ENCODE results near the gene EDAR. TPM values are rescaled to one million over a fixed set of nuclear protein-coding genes. Genes with fewer than 3 reads are reported as not detected.
A peak's percentile ranks its signal among the peaks of the same experiment; 100 is the strongest.

The EDAR gene
- total RNA-seq, 1 donor from 2014 or later, result not detected

DNA sequence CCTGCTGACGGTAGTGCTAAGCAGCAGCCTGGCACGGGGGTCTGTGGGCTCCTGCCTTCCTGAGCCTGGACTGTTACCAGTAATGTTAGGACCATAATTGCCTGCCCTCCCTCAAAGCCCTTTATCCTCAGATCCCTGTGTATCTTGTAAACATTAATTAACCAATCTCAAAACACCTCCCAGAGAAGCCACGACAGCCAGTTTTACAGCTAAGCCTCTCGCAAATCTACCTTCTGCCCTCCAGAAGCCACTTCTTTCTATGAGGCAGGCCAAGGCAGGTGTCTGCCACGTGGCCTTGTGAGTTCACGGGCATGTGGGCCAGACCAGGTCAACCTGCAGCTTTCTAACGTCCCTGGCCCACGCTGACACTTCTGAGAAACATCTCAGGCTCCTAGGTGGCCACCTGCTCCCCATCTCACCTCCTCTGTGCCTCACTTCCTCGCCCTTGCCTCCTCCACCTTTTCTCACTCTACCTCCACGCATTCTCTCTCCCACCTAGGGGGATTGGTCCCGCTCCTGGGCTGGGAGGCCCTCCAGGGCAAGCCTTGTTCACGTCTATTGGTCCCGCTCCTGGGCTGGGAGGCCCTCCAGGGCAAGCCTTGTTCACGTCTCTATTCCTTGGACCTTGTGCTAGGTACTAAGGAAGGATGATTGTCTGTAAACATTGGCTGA lies 64.3 kb downstream of the EDAR start:
- DNase-seq (ENCODE audit: low read depth in 2 of 2), result no peak

DNA sequence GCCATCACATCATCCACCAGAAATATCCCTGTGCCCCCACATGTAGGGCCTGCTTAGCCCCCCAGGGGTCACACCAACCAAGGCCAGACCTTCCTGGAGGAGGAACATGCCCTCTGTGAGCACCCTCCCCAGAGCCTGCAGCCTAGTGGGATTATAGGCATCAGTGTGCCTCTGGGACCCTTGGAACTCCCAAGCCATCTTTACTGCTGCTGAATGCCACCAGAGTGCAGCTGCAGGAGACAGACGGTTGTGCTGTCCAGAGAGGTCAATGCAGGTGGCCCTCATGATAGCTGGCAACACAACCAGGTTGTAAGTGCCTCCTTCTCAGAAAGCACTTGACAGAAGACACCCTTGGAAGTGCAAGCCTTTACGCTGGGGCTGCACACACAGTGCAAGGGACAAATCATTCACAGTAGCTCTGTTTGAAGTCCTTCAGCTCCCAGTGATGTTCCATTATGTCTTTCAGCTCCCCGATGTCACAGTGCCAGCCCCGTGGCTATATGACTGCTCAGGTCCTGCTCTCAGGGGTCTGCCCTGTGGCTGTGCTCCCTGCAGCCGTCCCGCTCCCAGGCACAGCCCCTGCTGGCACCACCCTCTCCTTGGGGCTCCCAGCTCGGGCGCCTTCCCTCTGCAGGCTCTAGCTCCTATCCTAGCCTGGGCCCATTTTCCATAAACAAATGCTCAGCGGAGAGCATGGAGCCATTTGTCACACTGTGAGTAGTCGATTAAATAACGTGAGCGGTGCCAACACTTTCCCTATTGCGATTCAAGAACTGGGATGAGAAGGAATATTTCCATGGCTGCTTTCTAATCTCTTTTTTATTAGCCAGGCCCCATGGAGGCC lies 65.1 kb downstream of the EDAR start:
- DNase-seq (ENCODE audit: low read depth in 2 of 2), result no peak

DNA sequence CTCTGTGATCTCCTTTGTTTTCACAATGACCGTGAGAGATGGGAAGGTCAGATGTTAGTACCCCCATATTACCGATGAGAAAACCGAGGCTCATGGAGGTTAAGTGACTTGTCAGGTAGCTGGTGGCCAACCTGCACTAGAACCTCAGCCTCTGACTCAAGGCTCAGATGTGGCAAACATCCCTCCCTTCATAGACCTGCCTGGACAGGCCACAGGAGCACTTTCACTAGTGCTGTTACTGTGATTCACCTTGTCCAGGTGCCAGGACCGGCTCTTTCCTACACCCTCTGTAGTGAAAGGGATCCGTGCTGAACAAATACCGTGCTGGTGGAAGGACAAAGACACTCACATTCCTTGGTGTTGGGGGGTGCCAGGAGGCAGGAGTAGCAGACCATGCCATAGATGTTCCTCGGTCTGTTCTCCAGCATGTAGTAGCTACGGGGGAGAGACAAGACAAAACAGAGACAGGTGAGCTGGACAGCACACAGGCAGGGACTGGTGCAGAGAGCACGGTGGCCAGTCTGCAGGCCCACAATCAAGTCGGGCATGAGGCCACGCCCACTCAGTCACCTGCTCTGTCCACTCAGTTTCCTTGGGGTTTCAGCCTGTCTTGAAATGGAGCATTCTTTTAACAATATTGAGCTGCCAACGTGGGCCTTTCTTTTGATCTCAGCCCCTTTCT lies 65.9 kb downstream of the EDAR start:
- DNase-seq (ENCODE audit: low read depth in 2 of 2), result no peak

DNA sequence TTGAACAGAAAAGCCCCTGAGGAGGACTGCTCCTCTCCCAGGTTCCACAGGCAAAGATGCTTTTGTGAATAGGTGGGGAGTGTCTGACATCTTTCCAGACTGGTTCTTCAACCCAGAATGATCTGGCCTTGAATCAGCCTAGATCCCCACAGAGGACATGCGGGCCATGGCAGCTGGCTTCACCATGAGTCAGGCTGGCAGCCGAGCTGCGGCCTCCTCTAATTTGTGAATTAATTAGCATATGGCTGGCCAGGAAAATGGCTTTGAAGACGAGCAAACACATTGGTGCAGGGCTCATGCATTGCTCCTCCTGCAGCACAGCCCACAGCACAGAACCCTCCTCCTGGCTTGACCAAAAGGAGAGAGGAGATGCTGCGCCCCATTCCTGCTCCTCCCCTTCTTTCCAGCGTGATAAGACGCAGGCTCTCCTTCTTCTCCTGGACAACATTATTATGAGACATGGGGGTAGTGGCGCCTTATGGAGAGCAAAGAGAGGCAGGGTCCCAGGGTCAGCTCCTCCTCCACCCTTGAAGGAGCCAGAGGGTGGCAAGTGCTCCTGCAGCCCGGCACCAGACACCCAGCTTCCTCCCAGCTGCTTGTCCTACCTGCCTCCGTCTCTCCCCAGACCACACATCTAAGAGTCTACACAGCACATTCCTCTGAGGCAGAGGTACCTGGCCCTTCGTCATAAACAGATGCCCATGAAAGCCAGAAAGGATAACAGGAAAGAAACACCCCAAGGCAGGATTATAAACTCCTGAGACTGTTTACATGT lies 66.7 kb downstream of the EDAR start:
- no peak for DNase-seq (ENCODE audit: low read depth in 2 of 2)

DNA sequence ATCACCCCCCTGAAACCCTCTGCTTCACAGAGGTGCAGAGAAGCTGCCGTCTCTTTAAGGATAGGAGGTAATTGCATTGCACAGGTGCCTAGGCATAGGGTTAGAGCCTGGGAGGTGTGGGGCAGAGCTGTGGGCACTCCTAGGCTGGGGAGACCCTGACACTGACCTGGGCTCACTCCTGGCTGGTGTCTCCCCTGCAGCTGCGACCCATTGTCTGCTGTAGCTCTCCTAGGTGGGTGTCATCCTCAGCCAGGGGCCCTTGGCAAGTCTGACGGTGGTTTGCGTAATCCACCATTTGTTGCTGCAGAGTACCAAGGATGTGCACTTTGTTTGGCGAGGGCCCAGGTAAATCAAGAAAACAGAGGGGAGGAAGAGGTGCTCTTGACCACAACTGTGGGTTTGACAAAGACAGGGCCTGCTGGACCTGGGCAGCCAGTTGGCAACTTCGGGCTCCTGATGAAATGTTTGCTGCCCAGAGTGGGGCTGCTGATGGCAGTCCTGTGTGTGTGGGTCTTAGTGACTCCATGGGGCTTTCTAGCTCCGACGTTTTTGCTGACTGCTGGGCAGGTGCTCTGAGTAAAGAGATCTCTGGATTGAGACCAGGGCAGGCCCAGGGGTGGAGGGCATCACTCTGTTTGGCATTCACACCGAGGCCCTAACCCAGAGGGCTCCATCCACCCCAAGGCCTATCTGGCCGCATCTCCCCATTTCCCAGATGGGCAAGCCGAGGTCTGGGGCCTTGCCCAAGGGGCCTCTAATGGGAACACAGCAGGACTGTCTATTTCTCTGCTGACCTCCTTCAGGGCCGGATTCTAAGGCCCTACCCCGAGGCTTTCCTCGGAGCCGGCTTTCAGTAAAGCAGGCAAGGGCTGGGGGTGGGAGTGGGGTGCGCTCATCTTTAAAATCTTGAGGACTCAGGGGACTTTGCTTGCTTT lies 67.7 kb downstream of the EDAR start:
- no peak for DNase-seq (ENCODE audit: low read depth in 2 of 2)

DNA sequence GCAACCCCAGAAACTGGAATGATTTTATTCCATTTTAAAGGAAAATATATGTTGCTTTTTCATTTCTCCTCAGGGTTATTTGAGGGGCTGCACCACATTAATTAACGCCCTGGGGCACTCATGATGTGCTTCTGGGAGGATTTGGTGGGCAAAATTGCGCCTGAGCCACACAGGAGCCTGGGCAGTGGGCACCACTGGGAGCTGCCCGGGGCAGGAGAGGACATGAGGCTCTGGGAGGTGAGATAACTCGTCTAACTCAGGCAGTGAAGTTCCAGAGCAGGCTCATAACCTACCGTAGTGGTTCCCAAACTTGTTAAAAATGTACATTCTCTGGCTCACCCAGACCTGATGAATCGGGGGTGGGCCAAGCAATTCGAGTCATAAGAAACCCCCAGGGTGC lies 68.3 kb downstream of the EDAR start:
- no peak for DNase-seq (ENCODE audit: low read depth in 2 of 2)

DNA sequence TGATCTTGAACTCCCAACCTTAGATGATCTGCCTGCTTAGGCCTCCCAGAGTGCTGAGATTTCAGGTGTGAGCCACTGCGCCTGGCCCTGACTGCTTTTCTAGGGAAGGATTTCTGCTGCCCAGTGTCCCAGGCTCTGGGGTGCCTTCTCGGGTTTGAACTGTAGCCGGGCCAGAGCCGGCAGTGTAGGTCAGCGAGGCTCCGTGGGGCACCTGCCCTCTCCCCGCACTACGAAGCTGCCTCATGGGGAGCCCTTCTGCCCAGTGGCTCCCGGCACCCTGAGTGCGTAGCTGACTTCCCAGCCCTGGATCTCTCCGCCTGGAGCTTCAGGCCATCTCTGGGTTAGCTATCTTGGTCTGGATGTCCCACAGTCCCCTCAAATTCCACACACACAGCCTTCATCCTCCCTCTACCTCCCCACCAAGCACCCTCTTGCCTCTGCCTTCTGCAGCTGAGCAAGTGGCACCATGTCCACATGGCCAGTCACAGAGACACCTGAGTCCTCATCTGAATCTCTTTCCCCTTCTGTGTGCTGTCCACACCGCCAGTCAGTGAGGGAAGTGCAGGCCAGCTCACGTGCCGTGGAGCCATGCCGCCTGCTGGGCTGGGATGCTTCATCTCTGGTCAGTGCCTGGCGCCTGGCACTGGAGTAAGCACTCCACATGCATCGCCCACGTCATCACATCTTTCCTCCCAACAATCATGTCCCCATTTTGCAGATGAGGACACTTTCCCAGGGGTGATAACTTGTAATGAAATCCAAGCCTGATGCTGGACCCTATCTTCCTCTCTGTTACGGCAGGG lies 69.2 kb downstream of the EDAR start:
- no peak for DNase-seq (ENCODE audit: low read depth in 2 of 2)

DNA sequence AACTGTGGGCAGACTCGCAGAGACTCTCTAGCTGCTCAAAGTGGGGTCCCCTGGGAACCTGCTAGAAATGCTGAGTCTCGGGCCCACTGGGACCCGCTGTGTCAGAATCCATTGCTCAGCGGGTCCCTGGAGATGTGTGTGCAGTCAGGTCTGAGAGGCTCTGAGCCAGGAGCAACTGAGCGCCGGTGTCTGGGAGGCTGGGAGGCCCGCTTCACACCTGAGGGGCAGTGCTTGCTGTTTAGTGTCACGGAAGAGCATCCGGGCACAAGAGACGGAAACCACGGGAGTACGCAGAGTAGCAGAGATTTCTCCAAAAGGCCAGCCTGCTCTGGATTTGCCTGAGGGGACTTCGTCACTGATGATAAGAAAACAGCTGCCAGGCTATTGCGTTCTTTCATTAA lies 70.1 kb downstream of the EDAR start:
- DNase-seq (ENCODE audit: low read depth in 2 of 2), result no peak

DNA sequence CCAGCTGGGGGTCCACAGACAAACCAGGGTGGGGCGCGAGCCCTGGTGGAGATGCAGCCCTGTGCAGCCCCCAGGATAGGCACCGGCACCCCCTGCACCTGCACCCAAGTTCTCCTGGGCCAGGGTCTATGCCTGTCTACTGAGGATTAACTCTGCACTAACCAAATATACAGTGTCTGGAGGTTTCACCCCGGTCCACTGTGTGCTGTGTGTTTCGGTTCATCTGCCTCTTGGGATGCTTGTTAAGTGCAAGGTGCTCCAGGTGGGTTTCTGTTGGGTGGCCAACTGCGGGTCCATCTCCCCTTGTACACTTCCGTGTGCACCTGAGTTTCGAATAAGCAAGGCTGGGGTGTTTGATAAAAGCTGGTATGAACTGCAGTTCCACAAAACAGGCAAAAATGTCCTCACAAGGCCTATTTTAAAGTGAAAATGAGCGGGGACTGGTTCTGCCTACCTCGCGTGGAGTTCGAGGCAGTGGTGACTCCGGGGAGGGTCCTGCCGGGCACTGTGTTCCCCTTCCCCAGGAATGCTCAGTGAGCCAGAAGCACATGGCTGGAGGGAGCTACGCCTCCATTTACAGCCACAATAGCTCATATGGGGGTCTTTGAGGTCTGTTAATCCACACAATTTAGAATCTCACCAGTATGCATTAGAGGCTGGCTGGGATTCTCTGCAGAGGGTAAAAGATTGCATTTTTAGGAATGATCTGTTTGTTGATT lies 70.7 kb downstream of the EDAR start:
- no peak for DNase-seq (ENCODE audit: low read depth in 2 of 2)

DNA sequence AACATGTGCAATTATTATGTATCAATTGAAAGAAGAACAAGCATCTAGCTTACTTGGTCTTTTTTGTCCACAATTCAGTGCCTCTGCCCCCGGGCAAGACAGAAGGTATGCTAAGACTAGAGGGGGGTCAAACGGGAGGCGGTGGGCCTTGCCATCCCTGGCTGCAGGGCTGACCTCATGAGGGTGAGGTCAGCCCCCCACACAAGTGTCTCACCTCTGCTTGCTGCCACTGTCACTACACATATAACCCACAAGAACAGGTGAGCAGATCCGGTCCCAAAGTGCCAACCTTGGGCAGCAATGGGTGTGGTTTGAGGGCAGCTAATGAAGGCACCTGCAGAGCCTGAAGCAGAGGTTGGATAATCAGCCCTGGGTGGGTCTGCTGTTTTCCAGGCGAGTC lies 71.5 kb downstream of the EDAR start:
- no peak for DNase-seq (ENCODE audit: low read depth in 2 of 2)

DNA sequence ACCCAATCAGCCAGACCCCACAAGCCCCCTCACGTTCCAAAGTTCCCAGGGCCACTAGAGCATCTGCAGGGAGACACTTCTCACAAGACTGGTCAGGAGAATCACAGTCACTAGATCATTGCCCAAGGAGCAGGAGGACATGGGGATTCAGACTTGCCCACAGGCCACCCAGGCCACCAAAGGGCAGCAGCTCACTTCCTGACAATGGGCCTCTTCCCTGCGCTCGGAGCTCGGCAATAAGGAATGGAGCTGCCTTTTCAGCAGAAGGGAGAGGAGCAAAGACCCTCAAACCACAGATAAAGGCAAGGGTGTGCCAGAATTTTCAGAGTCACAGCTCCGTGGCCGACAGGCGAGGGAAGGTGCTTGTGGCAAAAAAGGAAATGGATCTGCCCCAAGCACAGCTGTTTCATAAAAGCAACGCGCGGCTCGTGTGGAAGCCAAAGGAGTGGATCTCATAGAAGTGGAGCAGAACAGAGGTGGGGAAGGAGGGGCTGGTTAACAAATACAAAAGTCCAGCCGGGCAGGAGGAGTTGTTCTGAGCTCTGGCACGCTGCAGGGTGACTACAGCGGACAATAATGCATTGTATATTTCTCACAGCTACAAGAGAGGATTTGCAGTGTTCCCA lies 72.1 kb downstream of the EDAR start:
- no peak for DNase-seq (ENCODE audit: low read depth in 2 of 2)

DNA sequence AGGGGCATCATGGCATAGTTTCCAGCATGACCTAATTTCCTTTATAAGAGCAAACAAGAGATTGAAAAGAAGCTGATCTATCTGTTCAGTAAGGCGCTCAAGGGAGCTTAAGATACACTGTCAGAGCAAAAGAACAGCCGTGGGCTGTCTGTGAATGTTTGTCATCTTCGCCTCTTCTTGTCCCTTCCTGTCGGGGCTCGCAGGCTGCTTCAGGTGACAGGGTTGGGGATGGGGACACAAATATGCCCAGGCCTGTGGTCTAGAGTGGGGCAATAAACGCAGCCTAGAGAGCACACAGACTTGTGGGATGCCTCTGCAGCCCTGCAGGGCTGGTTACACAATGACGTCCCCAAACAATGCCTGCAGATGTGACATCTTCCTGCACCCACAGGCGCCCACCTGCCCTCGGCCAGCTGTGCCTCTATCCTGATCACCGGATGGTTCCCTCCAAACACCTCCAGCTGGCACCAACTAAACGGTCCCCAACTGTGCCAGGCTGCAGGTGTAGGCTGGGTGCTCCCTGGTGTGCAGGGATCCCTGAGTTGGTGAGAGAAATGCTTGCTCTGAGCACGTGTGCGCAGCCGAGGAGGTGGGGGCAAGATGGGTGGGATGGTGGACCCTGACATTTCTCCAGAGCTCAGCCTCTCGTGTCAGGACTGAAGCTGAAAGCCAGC lies 72.8 kb downstream of the EDAR start:
- no peak for DNase-seq (ENCODE audit: low read depth in 2 of 2)

DNA sequence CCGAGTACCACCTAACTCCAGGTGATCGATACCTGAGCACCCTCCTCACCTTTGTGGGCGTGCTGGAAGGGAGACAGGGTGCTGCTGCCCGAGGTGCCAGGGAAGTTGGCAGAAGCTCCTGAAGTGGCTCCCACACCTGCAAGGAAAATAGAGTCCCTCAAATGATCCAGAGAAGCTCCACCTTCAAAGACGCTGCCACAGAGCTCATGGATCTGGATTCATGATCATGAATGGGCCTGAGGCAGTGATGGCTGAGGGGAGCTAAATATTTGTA lies 76.5 kb downstream of the EDAR start:
- no peak for DNase-seq (ENCODE audit: low read depth in 2 of 2)

DNA sequence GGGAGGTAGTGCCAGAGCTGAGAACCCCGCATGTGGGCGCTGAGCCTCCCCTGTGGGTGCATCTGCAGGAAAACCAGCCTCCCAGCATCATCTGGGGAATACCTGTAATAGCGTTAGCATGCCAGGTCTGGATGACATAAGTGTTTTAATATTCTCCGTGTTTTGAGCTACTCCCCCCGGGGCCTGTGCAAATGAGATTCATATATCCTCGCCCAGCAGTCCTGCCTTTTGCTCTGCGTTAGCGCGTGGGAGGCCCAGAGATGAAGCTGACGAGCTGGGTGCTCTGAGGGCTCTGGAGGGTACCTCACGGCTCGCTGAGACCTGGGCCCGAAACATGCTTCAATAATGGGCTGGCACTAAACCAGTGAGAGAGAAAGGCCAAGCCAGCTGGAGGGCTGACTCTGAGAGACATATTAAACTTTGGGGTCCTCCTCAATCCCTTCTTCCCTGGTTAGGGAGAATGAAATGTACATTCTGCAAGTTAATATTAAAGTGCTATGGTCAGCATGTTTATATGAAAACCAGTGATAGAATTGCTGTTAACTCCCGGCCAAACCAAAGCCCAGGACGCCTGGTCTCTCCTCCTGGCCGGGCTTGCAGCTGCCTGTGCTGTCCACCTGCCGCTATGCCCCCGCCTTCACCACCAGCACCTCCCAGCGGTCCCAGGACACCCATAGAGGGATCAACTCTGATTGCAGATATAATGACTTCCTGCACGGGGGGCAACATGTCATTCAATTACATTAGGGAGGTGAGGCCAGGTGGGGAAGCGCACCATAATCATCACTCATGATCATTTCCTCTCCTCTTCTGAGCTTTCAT lies 77.0 kb downstream of the EDAR start:
- DNase-seq (ENCODE audit: low read depth in 2 of 2), result no peak

DNA sequence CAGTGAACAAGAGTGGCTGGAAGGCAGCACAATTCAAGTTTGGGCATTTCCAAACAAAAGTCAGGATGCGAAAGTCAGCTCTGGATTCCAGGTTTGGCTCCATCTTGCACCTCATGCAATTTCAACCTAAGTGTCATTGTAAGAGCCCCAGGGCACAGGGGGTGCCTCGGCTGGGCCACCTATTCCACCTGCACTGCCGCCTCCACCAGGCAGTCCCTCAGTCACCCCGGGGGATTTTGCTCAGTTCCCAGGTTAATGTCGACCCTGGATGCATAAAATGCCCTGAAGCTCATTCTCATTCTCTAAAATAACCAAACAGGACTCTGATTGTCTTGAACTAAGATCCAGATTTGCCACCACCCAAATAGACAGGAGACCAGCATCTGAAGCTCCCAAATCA lies 77.6 kb downstream of the EDAR start:
- DNase-seq (ENCODE audit: low read depth in 2 of 2), result no peak

DNA sequence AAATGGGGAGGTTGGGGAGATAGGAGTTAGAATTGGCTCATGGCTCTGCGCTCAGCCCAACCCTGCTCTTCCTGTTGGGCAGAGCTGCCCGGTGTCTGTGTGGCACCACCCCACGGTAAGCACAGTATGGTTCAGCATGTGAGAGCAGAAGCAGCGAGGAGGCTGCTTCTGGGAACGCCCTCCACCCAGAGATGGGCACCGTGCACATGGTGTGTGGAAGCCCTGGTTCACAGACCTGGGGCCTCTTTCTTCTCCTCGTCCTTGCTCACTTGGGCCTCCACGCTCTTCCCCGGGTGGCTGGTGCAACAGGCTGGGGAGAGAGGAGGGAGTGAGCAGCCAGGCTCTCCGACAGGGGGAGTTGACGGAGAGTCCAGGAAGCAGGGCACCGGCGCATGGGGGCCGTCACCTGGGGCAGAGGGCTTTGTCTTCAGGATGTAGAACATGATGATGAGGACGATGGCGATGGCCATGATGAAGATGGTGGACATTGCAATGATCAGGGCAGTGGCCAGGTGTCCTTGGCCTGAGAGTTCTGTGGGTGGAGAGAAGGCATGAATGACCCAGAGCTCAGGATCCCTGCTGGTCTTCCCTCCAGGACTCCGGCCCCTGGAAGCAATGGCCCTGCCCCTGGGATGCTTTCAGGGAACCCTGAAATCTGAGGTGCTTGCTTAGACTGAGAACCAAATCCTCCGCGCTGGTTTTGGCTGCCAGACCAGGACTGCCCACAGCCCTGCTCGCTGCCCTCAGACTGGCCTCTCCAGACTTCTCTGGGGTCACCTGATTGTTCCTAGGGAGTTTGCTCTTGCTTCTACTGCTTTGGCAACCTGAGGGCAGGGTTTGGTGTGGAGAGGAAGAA lies 78.3 kb downstream of the EDAR start:
- peak in 1 of 2 donors; percentile 46 for DNase-seq (ENCODE audit: low read depth in 2 of 2)
